ENCODE measurements around the gene CCDC201. TPM values are rescaled to one million over a fixed set of nuclear protein-coding genes. Genes with fewer than 3 reads are reported as not detected.

The CCDC201 gene
- polyA plus RNA-seq, 2 of the 4 experiments (the other 2 are of a cell fraction): 0.03 TPM; not detected in 1

DNA sequence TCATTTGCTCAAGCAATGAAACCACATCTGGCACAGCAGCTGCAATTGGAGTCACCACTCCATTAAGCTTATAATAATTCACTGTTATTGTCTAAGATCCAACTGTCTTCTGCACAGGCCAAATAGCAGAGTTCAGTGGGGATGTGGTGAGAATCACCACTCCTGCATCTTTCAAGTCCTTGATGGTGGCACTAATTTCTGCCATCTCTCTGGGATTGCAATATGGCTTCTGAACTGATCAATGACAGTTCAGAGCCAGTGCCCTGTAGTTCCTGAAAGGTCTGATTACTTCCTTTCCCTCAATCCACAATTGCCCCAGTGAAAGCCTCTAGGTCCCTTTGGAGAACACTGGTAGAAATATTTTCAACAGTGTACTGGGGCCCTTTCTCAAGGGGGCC is 21.8 kb upstream of the CCDC201 start:
- DNase-seq (ENCODE audit: low read depth in 1 of 2, low spot score in 1 of 2) (no peak), ATAC-seq (no peak), FAIRE-seq (no peak)
- H3K4me2 ChIP-seq: no peak overlapping the region
- POLR2A ChIA-PET: no interaction called here
- H3K9me3 ChIP-seq: no peaks in the 10 kb centered on the region
- no peak overlapping the region for H3K27ac ChIP-seq
- CTCF ChIA-PET: interaction anchor here (1.0 to 3.0 kb wide), 5 partner anchors 22 to 1287 kb away, joined by 3 to 18 read pairs (median 4); partner anchors contain the start of gene IGFBP3
- no peak overlapping the region for H3K4me3 ChIP-seq
- H3K4me1 ChIP-seq: no peaks in the 10 kb centered on the region; the same call in 2 of the 3 replicates
- TF ChIP-seq CBX2 (IDR thresholded peaks at IDR 0.05; ENCODE audit: borderline replicate concordance, low read depth) (no peak), POLR2AphosphoS2 (conservative IDR thresholded peaks at IDR 0.05; ENCODE audit: low read length) (no peak), EHF (CRISPR knock-in tag; IDR thresholded peaks at IDR 0.05) (no peak), PHF8 (IDR thresholded peaks at IDR 0.05; ENCODE audit: borderline replicate concordance, low read depth) (no peak), RAD21 (conservative IDR thresholded peaks at IDR 0.05 in 1 of 2, IDR thresholded peaks at IDR 0.05 in 1 of 2) (no peak), GATA3 (IDR thresholded peaks at IDR 0.05; ENCODE audit: borderline replicate concordance) (no peak), SREBF2 (IDR thresholded peaks at IDR 0.05) (no peak), KDM5A (IDR thresholded peaks at IDR 0.05) (no peak), CHD2 (IDR thresholded peaks at IDR 0.05; ENCODE audit: low read length, partially characterized antibody) (no peak), NPAS2 (CRISPR knock-in tag; IDR thresholded peaks at IDR 0.05; ENCODE audit: borderline replicate concordance) (no peak), TP53 (CRISPR knock-in tag; IDR thresholded peaks at IDR 0.05) (no peak), HOXB13 (CRISPR knock-in tag; IDR thresholded peaks at IDR 0.05; ENCODE audit: low read depth) (no peak), EP300 (IDR thresholded peaks at IDR 0.05) (no peak), CEBPB (IDR thresholded peaks at IDR 0.05) (no peak)
- TF ChIP-seq, protein P1, sequence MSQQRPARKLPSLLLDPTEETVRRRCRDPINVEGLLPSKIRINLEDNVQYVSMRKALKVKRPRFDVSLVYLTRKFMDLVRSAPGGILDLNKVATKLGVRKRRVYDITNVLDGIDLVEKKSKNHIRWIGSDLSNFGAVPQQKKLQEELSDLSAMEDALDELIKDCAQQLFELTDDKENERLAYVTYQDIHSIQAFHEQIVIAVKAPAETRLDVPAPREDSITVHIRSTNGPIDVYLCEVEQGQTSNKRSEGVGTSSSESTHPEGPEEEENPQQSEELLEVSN (IDR thresholded peaks at IDR 0.05; ENCODE audit: borderline replicate concordance, low read depth): no peak
- TF ChIP-seq, protein P2, sequence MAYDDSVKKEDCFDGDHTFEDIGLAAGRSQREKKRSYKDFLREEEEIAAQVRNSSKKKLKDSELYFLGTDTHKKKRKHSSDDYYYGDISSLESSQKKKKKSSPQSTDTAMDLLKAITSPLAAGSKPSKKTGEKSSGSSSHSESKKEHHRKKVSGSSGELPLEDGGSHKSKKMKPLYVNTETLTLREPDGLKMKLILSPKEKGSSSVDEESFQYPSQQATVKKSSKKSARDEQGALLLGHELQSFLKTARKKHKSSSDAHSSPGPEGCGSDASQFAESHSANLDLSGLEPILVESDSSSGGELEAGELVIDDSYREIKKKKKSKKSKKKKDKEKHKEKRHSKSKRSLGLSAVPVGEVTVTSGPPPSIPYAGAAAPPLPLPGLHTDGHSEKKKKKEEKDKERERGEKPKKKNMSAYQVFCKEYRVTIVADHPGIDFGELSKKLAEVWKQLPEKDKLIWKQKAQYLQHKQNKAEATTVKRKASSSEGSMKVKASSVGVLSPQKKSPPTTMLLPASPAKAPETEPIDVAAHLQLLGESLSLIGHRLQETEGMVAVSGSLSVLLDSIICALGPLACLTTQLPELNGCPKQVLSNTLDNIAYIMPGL (CRISPR knock-in tag; IDR thresholded peaks at IDR 0.05; ENCODE audit: borderline replicate concordance): no peak
- TF ChIP-seq, protein P3, sequence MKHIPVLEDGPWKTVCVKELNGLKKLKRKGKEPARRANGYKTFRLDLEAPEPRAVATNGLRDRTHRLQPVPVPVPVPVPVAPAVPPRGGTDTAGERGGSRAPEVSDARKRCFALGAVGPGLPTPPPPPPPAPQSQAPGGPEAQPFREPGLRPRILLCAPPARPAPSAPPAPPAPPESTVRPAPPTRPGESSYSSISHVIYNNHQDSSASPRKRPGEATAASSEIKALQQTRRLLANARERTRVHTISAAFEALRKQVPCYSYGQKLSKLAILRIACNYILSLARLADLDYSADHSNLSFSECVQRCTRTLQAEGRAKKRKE (CRISPR knock-in tag; IDR thresholded peaks at IDR 0.05; ENCODE audit: low read depth): no peak

DNA sequence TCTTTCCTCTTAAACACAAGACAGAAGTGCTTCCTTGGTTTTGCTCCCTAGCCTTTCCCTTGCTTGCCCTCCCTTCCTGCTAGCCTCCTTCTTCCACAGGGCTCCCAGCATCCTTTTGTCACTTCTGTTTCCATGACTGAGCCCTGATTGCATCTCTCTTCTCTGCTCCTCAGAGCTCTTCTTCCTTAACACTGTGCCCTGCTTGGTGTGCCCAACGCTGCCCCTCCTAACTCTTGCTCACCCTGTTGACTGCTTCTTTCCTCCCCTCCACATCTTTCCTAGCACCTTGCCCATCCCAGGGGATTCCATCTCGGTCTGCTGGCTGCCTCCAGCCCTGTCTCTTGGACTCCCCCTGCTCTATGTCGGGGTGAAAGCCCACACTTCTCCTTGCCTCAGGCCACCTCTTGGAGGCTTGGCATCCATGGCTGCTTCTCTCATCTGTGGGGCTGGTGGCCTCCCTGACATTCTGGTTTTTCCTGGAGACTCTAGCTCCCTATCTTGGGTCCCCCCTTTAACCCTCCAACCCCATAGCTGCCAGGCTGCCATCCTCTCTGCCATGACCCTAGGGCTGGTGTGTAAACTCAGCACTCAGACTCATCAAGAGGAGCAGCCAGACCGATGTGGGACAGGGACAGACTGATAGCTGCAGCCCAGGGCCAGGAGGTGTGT is 21.2 kb upstream of the CCDC201 start:
- peaks cover 3% of the 10 kb centered on the region; the same call in 2 of the 3 replicates for H3K4me1 ChIP-seq
- DNase-seq (ENCODE audit: low read depth in 1 of 2, low spot score in 1 of 2) (no peak), FAIRE-seq (no peak), ATAC-seq (0 out of 6 replicates have a peak, but pooled peaks of 1 of the 2 experiments have one; percentile 14)
- ChIA-PET CTCF (interaction anchor here (1.0 to 3.0 kb wide), 4 partner anchors 23 to 1288 kb away, joined by 3 to 18 read pairs (median 8); no protein-coding TSS in a partner anchor), POLR2A (no interaction called here)
- H3K4me2 ChIP-seq: no peak overlapping the region
- 28% methylated on average over 4 of the region's 4 CpGs for WGBS (ENCODE audit: missing lambda C conversion rate)
- TF ChIP-seq, protein P3 (CRISPR knock-in tag; IDR thresholded peaks at IDR 0.05; ENCODE audit: low read depth): no peak
- TF ChIP-seq, protein P4, sequence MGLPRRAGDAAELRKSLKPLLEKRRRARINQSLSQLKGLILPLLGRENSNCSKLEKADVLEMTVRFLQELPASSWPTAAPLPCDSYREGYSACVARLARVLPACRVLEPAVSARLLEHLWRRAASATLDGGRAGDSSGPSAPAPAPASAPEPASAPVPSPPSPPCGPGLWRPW (IDR thresholded peaks at IDR 0.05): no peak
- TF ChIP-seq ZC3H11A (IDR thresholded peaks at IDR 0.05) (no peak), EP300 (IDR thresholded peaks at IDR 0.05) (no peak), EHF (CRISPR knock-in tag; IDR thresholded peaks at IDR 0.05) (no peak)
- TF ChIP-seq, protein P2 (CRISPR knock-in tag; IDR thresholded peaks at IDR 0.05; ENCODE audit: borderline replicate concordance): no peak
- TF ChIP-seq, protein P5, sequence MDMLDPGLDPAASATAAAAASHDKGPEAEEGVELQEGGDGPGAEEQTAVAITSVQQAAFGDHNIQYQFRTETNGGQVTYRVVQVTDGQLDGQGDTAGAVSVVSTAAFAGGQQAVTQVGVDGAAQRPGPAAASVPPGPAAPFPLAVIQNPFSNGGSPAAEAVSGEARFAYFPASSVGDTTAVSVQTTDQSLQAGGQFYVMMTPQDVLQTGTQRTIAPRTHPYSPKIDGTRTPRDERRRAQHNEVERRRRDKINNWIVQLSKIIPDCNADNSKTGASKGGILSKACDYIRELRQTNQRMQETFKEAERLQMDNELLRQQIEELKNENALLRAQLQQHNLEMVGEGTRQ (IDR thresholded peaks at IDR 0.05): no peak
- H3K27ac ChIP-seq: no peak overlapping the region
- H3K9me3 ChIP-seq: no peaks in the 10 kb centered on the region
- no peak overlapping the region for H3K4me3 ChIP-seq

Measured in A549 (cell line).